CD14-positive monocyte (primary cell): ENCODE results near the gene SRR. TPM values are rescaled to one million over a fixed set of nuclear protein-coding genes. Genes with fewer than 3 reads are reported as not detected.

ENCODE experiments used
- DNase-seq, 3 donors: peaks; one replicate each; pipeline ENCODE4 v3.0.0-alpha.2; 2011 to 2022
- H2AFZ ChIP-seq: 2 replicates; pipeline ENCODE4 v1.6.0; 2012; ENCODE audit warnings: mild to moderate bottlenecking, low read depth, low read length, inconsistent platforms; ENCODE audit not compliant: insufficient read depth, poor library complexity, severe bottlenecking
- H3K27ac ChIP-seq, 2 donors: 1 replicate in 1 of 2; 2 replicates in 1 of 2; pipeline ENCODE4 v1.5.1; 2012 to 2013; ENCODE audit warnings: low read length in 2 of 2, control low read depth in 1 of 2, inconsistent platforms in 1 of 2, low read depth in 1 of 2, mild to moderate bottlenecking in 1 of 2
- H3K27me3 ChIP-seq, 2 donors: one replicate each; pipeline versions ENCODE4 v1.6.0 to v1.6.1; 2011 to 2013; ENCODE audit warnings: low read length in 2 of 2; ENCODE audit not compliant: control insufficient read depth in 2 of 2, insufficient read depth in 2 of 2
- H3K36me3 ChIP-seq, 2 donors: replicated peaks in 1 of 2; 1 replicate in 1 of 2; 2 replicates in 1 of 2; pipeline versions ENCODE4 v1.5.1 to v1.6.1; 2012 to 2013; ENCODE audit warnings: low read length in 2 of 2, control low read depth in 1 of 2, inconsistent platforms in 1 of 2, mild to moderate bottlenecking in 1 of 2; ENCODE audit not compliant: insufficient read depth in 2 of 2, control insufficient read depth in 1 of 2
- H3K4me1 ChIP-seq, 2 donors: 1 replicate in 1 of 2; 2 replicates in 1 of 2; pipeline versions ENCODE4 v1.5.1 to v1.6.1; 2012 to 2013; ENCODE audit warnings: low read length in 2 of 2, control low read depth in 1 of 2, inconsistent platforms in 1 of 2, mild to moderate bottlenecking in 1 of 2, moderate library complexity in 1 of 2; ENCODE audit not compliant: insufficient read depth in 2 of 2, control insufficient read depth in 1 of 2
- H3K4me2 ChIP-seq: replicated peaks from 2 replicates; pipeline ENCODE3; 2012; ENCODE audit warnings: low read length, moderate library complexity, mild to moderate bottlenecking; ENCODE audit not compliant: poor library complexity, severe bottlenecking; ENCODE audit errors: extremely low read depth
- H3K4me3 ChIP-seq, 3 experiments: fragments of 200-600 bp in 1 of 3; sonication (generic) in 1 of 3; replicated peaks in 1 of 3; 1 replicate in 2 of 3; 2 replicates in 1 of 3; pipeline ENCODE4 v1.5.1; 2011 to 2013; ENCODE audit warnings: low read length in 3 of 3, mild to moderate bottlenecking in 3 of 3, control low read depth in 2 of 3, low read depth in 2 of 3, inconsistent platforms in 1 of 3, moderate library complexity in 1 of 3
- H3K79me2 ChIP-seq: 2 replicates; pipeline ENCODE4 v1.6.0; 2012; ENCODE audit warnings: mild to moderate bottlenecking, control low read depth, inconsistent platforms, low read length, moderate library complexity; ENCODE audit not compliant: insufficient read depth
- H3K9ac ChIP-seq: 2 replicates; pipeline ENCODE4 v1.6.0; 2017; ENCODE audit warnings: low read length, mild to moderate bottlenecking; ENCODE audit not compliant: insufficient read depth, poor library complexity, severe bottlenecking
- H3K9me3 ChIP-seq, 2 donors: replicated peaks in 1 of 2; 1 replicate in 1 of 2; 2 replicates in 1 of 2; pipeline versions ENCODE4 v1.5.1 to v1.6.1; 2012 to 2013; ENCODE audit warnings: low read length in 2 of 2, control low read depth in 1 of 2; ENCODE audit not compliant: control insufficient read depth in 1 of 2, insufficient read depth in 1 of 2
- H4K20me1 ChIP-seq: 2 replicates; pipeline ENCODE4 v1.6.0; 2012; ENCODE audit warnings: mild to moderate bottlenecking, low read length, control low read depth, moderate library complexity; ENCODE audit not compliant: insufficient read depth
- H3K27ac Mint-ChIP-seq, 7 donors: one replicate each; pipeline ENCODE4 v1.8.0; 2020; ENCODE audit warnings: mild to moderate bottlenecking in 7 of 7, mixed read lengths in 7 of 7, moderate library complexity in 6 of 7, inconsistent platforms in 2 of 7
- H3K27me3 Mint-ChIP-seq, 3 donors: one replicate each; pipeline ENCODE4 v1.8.0; 2021 to 2022; ENCODE audit warnings: low read depth in 3 of 3, mild to moderate bottlenecking in 3 of 3, mixed read lengths in 3 of 3, moderate library complexity in 3 of 3, inconsistent platforms in 1 of 3
- H3K36me3 Mint-ChIP-seq, 2 donors: one replicate each; pipeline ENCODE4 v1.8.0; 2020; ENCODE audit warnings: mixed read lengths in 2 of 2, inconsistent platforms in 1 of 2, mild to moderate bottlenecking in 1 of 2
- H3K4me1 Mint-ChIP-seq: one replicate; pipeline ENCODE4 v1.8.0; 2020; ENCODE audit warnings: mild to moderate bottlenecking, mixed read lengths
- H3K4me3 Mint-ChIP-seq, 2 donors: one replicate each; pipeline ENCODE4 v1.8.0; 2020; ENCODE audit warnings: mild to moderate bottlenecking in 2 of 2, mixed read lengths in 2 of 2, moderate library complexity in 1 of 2
- H3K9me3 Mint-ChIP-seq, 7 donors: one replicate each; pipeline ENCODE4 v1.8.0; 2020 to 2022; ENCODE audit warnings: mixed read lengths in 7 of 7, mild to moderate bottlenecking in 6 of 7, moderate library complexity in 6 of 7, inconsistent platforms in 2 of 7
- CTCF ChIP-seq: fragments of 200-600 bp; IDR thresholded peaks from one replicate; pipeline ENCODE4 v1.8.0; 2022; ENCODE audit warnings: antibody characterized with exemption, mild to moderate bottlenecking
- whole genome bisulfite sequencing: methylation state at CpG from one replicate; pipeline ENCODE4 v1.1.5; 2013; ENCODE audit warnings: missing lambda C conversion rate; ENCODE audit not compliant: insufficient coverage; 5-methylcytosine and 5-hydroxymethylcytosine counted together
- intact Hi-C, 2 donors: fragments of 100-400 bp; cut with micrococcal nuclease; formaldehyde crosslinking; loops; one replicate each; pipeline versions ENCODE4 v1.15.0 to v1.15.1; 2023
- polyA plus RNA-seq, 3 donors: library from polyadenylated mRNA; depleted of rRNA in 1 of 3; unstranded in 2 of 3; stranded (reverse) in 1 of 3; fragments of 300-500 nt in 2 of 3; fragments of >200 nt in 1 of 3; fragmentation: Illumina TruSeq in 2 of 3; gene quantifications; 1 replicate in 2 of 3; 2 replicates in 1 of 3; pipeline ENCODE4 v1.2.3, GENCODE V29; 2012 to 2021

SRR gene
- polyA plus RNA-seq, 3 donors = 3.4 to 5.7 (median 3.7) TPM

- WGBS = no CpG with 5 or more reads among the region's 9 CpGs
- no peaks in the 10 kb centered on the region for H3K4me1 ChIP-seq
- H3K36me3 Mint-ChIP-seq = peaks cover 68 to 78% of the 10 kb centered on the region in 2 donors
- no peak overlapping the region for H3K4me3 Mint-ChIP-seq
- DNase-seq = no peak
- H3K9me3 ChIP-seq = no peaks in the 10 kb centered on the region
- no peak overlapping the region for H2AFZ ChIP-seq
- H3K27me3 ChIP-seq = no peaks in the 10 kb centered on the region
- H3K79me2 ChIP-seq = no peaks in the 10 kb centered on the region
- no peak overlapping the region for H3K4me3 ChIP-seq
- no peaks in the 10 kb centered on the region for H4K20me1 ChIP-seq
- no peaks in the 10 kb centered on the region for H3K27me3 Mint-ChIP-seq
- peaks cover 45 to 79% of the 10 kb centered on the region in 2 donors for H3K36me3 ChIP-seq
- peaks cover 7% of the 10 kb centered on the region for H3K4me1 Mint-ChIP-seq
- intact Hi-C loops = no loop called here
- H3K9ac ChIP-seq = no peak overlapping the region
- no peak overlapping the region for H3K27ac Mint-ChIP-seq
- no peak overlapping the region for H3K27ac ChIP-seq
- TF ChIP-seq CTCF = no peak
- H3K9me3 Mint-ChIP-seq = no peaks in the 10 kb centered on the region
- H3K4me2 ChIP-seq = no peak overlapping the region
These were observed 26.1 kb upstream of the SRR start for GRCh38 chr17:2277429-2278170.

DNA sequence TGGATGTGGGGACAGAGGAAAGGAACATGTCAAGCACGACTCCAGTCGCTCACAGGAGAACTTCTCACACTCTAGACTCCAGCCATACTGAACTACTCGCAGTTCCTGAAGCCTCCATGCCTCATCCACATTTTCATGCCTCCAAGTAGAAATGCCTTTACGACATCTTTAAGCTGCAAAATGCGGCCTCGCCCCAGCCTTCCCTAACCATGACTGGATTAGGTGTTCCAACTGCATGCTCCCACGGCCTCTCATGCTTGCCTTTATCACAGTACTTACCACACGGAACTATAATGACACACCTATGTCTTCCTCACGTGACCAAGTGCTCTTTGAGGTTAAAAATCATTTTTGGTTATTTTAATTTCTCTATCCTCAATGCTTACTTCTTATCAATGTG lies 24.0 kb upstream of the SRR start:
- no peak for TF ChIP-seq CTCF
- Histone ChIP-seq H3K79me2 (no peaks in the 10 kb centered on the region), H3K4me2 (no peak overlapping the region), H3K4me3 (no peak overlapping the region), H3K27ac (no peak overlapping the region), H4K20me1 (no peaks in the 10 kb centered on the region), H3K9me3 (no peaks in the 10 kb centered on the region), H3K9ac (no peak overlapping the region), H3K27me3 (no peaks in the 10 kb centered on the region), H3K36me3 (peaks cover 42 to 82% of the 10 kb centered on the region in 2 donors), H3K4me1 (peaks cover 0 to 4% of the 10 kb centered on the region in 2 donors), H2AFZ (no peak overlapping the region)
- Mint-ChIP-seq H3K36me3 (peaks cover 72 to 76% of the 10 kb centered on the region in 2 donors), H3K27ac (no peak overlapping the region), H3K4me3 (no peak overlapping the region), H3K4me1 (peaks cover 14% of the 10 kb centered on the region), H3K9me3 (peaks cover 0 to 1% (median 0%) of the 10 kb centered on the region in 7 donors), H3K27me3 (no peaks in the 10 kb centered on the region)
- intact Hi-C loops = loop anchor here in 1 of 2 donors (5.0 kb wide), 1 partner anchor 397 kb away; no protein-coding TSS in a partner anchor
- 95% methylated on average over 4 of the region's 9 CpGs for WGBS
- no peak for DNase-seq
